WTC11 (cell line): ENCODE data around the gene RASSF3.

ENCODE experiments used
- CTCF ChIP-seq: fragments of 200-600 bp; IDR thresholded peaks from 2 replicates; pipeline ENCODE4 v1.8.0; 2022; ENCODE audit warnings: antibody characterized with exemption
- ESRRA ChIP-seq: sonication (generic); formaldehyde crosslinking; IDR thresholded peaks from 2 replicates; pipeline ENCODE4 v1.8.1; 2022; ENCODE audit warnings: mild to moderate bottlenecking, missing genetic modification reagents, borderline replicate concordance
- NFATC4 ChIP-seq: fragments of 250-450 bp; sonication (Bioruptor Pico); IDR thresholded peaks from 2 replicates; pipeline ENCODE4 v1.9.0; 2021; ENCODE audit warnings: mild to moderate bottlenecking
- NFE2L1 ChIP-seq: sonication (generic); formaldehyde crosslinking; IDR thresholded peaks from 2 replicates; pipeline ENCODE4 v1.8.1; 2023; ENCODE audit warnings: missing genetic modification reagents
- NR3C1 ChIP-seq: sonication (generic); formaldehyde crosslinking; conservative IDR thresholded peaks from 2 replicates; pipeline ENCODE4 v1.8.1; 2023; ENCODE audit warnings: low read depth, mild to moderate bottlenecking, missing genetic modification reagents
- SP1 ChIP-seq: sonication (generic); formaldehyde crosslinking; conservative IDR thresholded peaks from 2 replicates; pipeline ENCODE4 v1.8.1; 2022; ENCODE audit warnings: missing genetic modification reagents
- USF2 ChIP-seq: sonication (generic); formaldehyde crosslinking; IDR thresholded peaks from 2 replicates; pipeline ENCODE4 v1.8.1; 2023; ENCODE audit warnings: mild to moderate bottlenecking, missing genetic modification reagents, moderate library complexity
- ZBTB21 ChIP-seq: sonication (generic); formaldehyde crosslinking; IDR thresholded peaks from 2 replicates; pipeline ENCODE4 v1.8.1; 2023; ENCODE audit warnings: mild to moderate bottlenecking, missing genetic modification reagents, borderline replicate concordance
- ZNF263 ChIP-seq: sonication (generic); formaldehyde crosslinking; IDR thresholded peaks from 2 replicates; pipeline ENCODE4 v1.8.1; 2022; ENCODE audit warnings: low read depth, mild to moderate bottlenecking, moderate library complexity, missing genetic modification reagents
- ZNF532 ChIP-seq: fragments of 250-450 bp; sonication (Bioruptor Pico); IDR thresholded peaks from 2 replicates; pipeline ENCODE4 v1.9.0; 2021; ENCODE audit warnings: mild to moderate bottlenecking, borderline replicate concordance
- TF ChIP-seq, protein P1 (sequence below): sonication (generic); formaldehyde crosslinking; IDR thresholded peaks from 2 replicates; pipeline ENCODE4 v1.8.0; 2022; ENCODE audit warnings: mild to moderate bottlenecking, missing genetic modification reagents
- TF ChIP-seq, protein P2 (sequence below): fragments of 250-450 bp; sonication (Bioruptor Pico); conservative IDR thresholded peaks from 2 replicates; pipeline ENCODE4 v1.9.0; 2021; ENCODE audit warnings: mild to moderate bottlenecking

DNA sequence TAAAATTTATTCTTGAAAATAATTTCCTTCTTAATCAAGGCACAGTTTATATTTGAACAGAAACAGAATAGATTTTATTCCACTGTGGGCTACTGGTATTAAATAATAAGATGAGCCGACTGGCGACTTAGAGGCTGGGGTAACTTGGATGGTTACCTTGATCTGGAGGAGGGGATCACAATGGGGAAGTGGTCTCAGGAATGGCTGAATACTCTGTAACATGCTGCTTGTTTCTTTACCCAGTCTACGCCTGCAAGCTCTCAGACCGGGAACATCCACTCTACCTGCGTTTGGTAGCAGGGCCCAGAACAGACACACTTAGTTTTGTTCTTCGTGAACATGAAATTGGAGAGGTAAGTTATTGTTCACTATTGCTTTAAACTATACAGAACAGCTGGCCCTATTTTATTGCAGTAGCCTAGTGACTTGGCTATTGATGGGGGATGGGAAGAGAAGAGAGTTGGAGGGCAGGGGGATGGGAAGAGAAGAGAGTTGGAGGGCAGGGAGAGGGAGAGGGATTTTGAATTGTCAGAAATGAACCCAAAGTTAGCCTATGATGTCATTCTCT is 81.0 kb downstream of the RASSF3 start:
- TF ChIP-seq USF2 (CRISPR knock-in tag), result no peak
- TF ChIP-seq ESRRA (CRISPR knock-in tag), result no peak
- no peak for TF ChIP-seq ZBTB21
- TF ChIP-seq ZNF532, result no peak
- TF ChIP-seq NR3C1, result no peak
- no peak for TF ChIP-seq NFATC4 (CRISPR knock-in tag)
- TF ChIP-seq, protein P1, sequence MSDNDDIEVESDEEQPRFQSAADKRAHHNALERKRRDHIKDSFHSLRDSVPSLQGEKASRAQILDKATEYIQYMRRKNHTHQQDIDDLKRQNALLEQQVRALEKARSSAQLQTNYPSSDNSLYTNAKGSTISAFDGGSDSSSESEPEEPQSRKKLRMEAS (CRISPR knock-in tag), result no peak
- TF ChIP-seq CTCF, result no peak
- no peak for TF ChIP-seq SP1 (CRISPR knock-in tag)
- TF ChIP-seq ZNF263, result no peak
- TF ChIP-seq, protein P2, sequence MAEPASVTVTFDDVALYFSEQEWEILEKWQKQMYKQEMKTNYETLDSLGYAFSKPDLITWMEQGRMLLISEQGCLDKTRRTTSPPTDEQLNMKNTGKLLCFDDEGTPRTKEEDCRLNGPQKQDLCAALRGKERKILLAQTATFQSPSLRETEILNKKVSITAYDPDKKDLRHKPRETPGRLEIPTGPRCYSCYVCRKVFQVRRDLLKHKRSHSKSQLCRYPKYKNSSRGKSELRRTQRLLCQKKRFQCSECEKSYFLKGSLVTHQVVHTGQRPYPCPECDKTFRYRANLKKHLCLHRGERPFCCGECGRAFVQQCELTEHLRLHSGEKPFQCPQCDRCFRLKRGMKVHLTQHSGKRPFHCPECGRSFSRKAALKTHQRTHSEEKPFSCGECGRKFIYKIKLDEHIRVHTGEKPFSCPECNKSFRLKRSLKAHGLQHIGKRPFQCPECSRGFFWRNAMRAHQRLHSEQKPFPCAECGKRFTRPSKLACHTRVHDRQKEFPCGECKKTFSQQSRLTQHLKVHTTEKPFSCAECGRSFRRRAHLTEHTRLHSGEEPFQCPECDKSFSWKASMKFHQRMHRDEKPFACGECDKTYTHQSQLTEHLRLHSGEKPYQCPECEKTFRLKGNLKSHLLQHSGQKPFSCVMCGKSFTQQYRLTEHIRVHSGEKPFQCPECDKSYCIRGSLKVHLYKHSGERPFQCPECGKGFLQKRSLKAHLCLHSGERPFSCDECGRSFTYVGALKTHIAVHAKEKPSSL (CRISPR knock-in tag), result no peak
- TF ChIP-seq NFE2L1, result no peak
